ENCODE results near the gene GATM.

DNA sequence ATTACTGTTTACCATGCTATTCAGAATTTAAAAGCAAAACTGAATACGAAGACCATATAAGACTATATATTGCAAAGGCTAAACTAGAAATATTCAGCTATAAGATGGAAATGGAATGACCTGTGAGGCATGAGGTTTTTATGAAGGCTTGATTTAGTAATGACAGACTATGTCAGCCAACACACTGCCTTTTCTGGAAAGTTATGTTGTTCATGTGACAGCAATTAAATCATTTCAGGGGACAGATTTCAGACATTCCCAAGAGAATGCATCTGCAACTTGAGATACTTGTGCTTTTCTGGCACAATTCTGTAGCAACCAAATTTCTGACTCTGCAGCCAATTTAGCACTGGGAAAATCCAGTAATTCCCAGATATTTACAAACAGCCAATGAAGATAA lies 8.6 kb upstream of the GATM start:
- TF ChIP-seq, protein P1, sequence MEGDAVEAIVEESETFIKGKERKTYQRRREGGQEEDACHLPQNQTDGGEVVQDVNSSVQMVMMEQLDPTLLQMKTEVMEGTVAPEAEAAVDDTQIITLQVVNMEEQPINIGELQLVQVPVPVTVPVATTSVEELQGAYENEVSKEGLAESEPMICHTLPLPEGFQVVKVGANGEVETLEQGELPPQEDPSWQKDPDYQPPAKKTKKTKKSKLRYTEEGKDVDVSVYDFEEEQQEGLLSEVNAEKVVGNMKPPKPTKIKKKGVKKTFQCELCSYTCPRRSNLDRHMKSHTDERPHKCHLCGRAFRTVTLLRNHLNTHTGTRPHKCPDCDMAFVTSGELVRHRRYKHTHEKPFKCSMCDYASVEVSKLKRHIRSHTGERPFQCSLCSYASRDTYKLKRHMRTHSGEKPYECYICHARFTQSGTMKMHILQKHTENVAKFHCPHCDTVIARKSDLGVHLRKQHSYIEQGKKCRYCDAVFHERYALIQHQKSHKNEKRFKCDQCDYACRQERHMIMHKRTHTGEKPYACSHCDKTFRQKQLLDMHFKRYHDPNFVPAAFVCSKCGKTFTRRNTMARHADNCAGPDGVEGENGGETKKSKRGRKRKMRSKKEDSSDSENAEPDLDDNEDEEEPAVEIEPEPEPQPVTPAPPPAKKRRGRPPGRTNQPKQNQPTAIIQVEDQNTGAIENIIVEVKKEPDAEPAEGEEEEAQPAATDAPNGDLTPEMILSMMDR (IDR thresholded peaks at IDR 0.05; ENCODE audit: poor library complexity), result no peak
- TF ChIP-seq EZH2 (IDR thresholded peaks at IDR 0.05; ENCODE audit: borderline replicate concordance), result no peak
